ENCODE data around the gene POLR3E. TPM values are rescaled to one million over a fixed set of nuclear protein-coding genes. Genes with fewer than 3 reads are reported as not detected.

Gene POLR3E
- total and polyA plus RNA-seq, 11 donors, result 15.2 to 72.6 (median 31.3) TPM

GRCh38 chr16:22262460-22262859 is 34.7 kb upstream of the POLR3E start:
- Histone ChIP-seq H3K36me3 (peaks cover 3 to 99% (median 95%) of the 10 kb centered on the region in 9 donors), H3K27me3 (no peaks in the 10 kb centered on the region), H3K4me3 (no peak overlapping the region), H3K9me3 (peaks cover 0 to 5% (median 0%) of the 10 kb centered on the region in 12 donors), H3K27ac (no peak overlapping the region), H3K4me1 (no peaks in the 10 kb centered on the region)
- intact Hi-C loops (cut with DNase I), result no loop called here
- WGBS, 4 donors, result 65 to 92% (median 79%) methylated on average over 4 of the region's 4 CpGs
- no peak for DNase-seq
- ATAC-seq, result no peak
- TF ChIP-seq CTCF (IDR thresholded peaks at IDR 0.05), result no peak
- no peak for TF ChIP-seq POLR2A (IDR thresholded peaks at IDR 0.05)

DNA sequence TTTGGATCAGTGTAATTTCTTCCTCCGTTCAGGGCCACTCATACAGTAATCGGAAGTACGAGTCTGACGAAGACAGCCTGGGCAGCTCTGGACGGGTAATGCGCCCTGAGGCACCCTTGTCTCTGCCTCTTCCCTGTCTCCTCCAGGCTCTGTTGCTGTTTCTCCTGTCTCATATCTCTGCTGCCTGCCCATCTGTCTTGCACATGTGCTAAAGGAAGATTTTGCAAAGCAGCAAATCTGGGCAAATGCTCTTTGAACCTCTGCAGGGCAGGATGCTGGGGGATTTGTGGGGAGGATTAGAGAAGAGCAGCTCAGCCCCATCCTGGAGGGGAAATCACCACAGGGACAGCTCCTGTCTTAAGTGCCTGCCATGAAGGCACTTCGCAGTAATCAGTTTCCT is 32.4 kb upstream of the POLR3E start:
- Histone ChIP-seq H3K36me3 (peaks cover 3 to 98% (median 94%) of the 10 kb centered on the region in 9 donors), H3K4me1 (no peaks in the 10 kb centered on the region), H3K27ac (no peak overlapping the region), H3K9me3 (no peaks in the 10 kb centered on the region), H3K4me3 (no peak overlapping the region), H3K27me3 (no peaks in the 10 kb centered on the region)
- intact Hi-C loops (cut with DNase I), result no loop called here
- DNase-seq (no peak), ATAC-seq (no peak)
- TF ChIP-seq CTCF (IDR thresholded peaks at IDR 0.05) (no peak), POLR2A (IDR thresholded peaks at IDR 0.05) (no peak)
- 92 to 96% (median 93%) methylated on average over 7 of the region's 7 CpGs for WGBS, 4 donors

GRCh38 chr16:22265351-22265750 is 31.9 kb upstream of the POLR3E start:
- Histone ChIP-seq H3K4me1 (no peaks in the 10 kb centered on the region), H3K27me3 (no peaks in the 10 kb centered on the region), H3K36me3 (peaks cover 3 to 98% (median 94%) of the 10 kb centered on the region in 9 donors), H3K4me3 (no peak overlapping the region), H3K9me3 (no peaks in the 10 kb centered on the region), H3K27ac (no peak overlapping the region)
- ATAC-seq (no peak), DNase-seq (no peak)
- TF ChIP-seq CTCF (IDR thresholded peaks at IDR 0.05) (no peak), POLR2A (IDR thresholded peaks at IDR 0.05) (no peak)
- 87 to 95% (median 90%) methylated on average over 5 of the region's 5 CpGs for WGBS, 4 donors
- intact Hi-C loops (cut with DNase I), result no loop called here

DNA sequence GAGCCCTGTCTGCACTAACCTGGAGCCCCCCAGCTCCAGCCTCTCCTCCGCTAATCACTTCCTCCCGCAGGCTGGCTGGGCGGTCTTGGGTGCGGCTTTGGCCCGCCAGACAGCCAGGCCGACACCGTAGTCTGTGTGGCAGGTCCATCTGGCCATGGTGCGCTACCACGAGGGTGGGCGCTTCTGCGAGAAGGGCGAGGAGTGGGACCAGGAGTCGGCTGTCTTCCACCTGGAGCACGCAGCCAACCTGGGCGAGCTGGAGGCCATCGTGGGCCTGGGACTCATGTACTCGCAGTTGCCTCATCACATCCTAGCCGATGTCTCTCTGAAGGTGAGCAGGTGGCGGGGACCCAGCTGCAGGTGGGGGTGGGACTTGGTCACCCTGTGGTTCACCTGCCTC is 30.7 kb upstream of the POLR3E start:
- no peaks in the 10 kb centered on the region for H3K4me1 ChIP-seq
- ATAC-seq, result no peak
- no peak for DNase-seq
- no peaks in the 10 kb centered on the region for H3K9me3 ChIP-seq
- WGBS, 4 donors, result 93 to 98% (median 98%) methylated on average over 13 to 19 of the region's 19 CpGs
- H3K4me3 ChIP-seq, result no peak overlapping the region
- intact Hi-C loops (cut with DNase I), result no loop called here
- TF ChIP-seq POLR2A (IDR thresholded peaks at IDR 0.05) (no peak), CTCF (IDR thresholded peaks at IDR 0.05) (no peak)
- no peak overlapping the region for H3K27ac ChIP-seq
- H3K27me3 ChIP-seq, result no peaks in the 10 kb centered on the region
- H3K36me3 ChIP-seq, result peaks cover 3 to 98% (median 94%) of the 10 kb centered on the region in 9 donors
